Glutamatergic neuron (in vitro differentiated cells): Measurements from ENCODE around the gene PLCZ1. TPM values are rescaled to one million over a fixed set of nuclear protein-coding genes. Genes with fewer than 3 reads are reported as not detected.

Source experiments
- DNase-seq: peaks from one replicate; pipeline ENCODE4 v3.0.0; 2022
- H3K27ac Mint-ChIP-seq: one replicate; pipeline ENCODE4 v1.8.0; 2020; ENCODE audit warnings: mild to moderate bottlenecking, mixed read lengths, inconsistent platforms; ENCODE audit not compliant: unreplicated experiment
- H3K27me3 Mint-ChIP-seq: one replicate; pipeline ENCODE4 v1.8.0; 2020; ENCODE audit warnings: mild to moderate bottlenecking, moderate library complexity, mixed read lengths, inconsistent platforms; ENCODE audit not compliant: unreplicated experiment
- H3K36me3 Mint-ChIP-seq: one replicate; pipeline ENCODE4 v1.8.0; 2020; ENCODE audit warnings: mild to moderate bottlenecking, mixed read lengths, inconsistent platforms; ENCODE audit not compliant: unreplicated experiment
- H3K4me1 Mint-ChIP-seq: one replicate; pipeline ENCODE4 v1.8.0; 2020; ENCODE audit warnings: mild to moderate bottlenecking, low read depth, mixed read lengths, inconsistent platforms; ENCODE audit not compliant: unreplicated experiment
- H3K4me3 Mint-ChIP-seq: one replicate; pipeline ENCODE4 v1.8.0; 2020; ENCODE audit warnings: mild to moderate bottlenecking, mixed read lengths, inconsistent platforms; ENCODE audit not compliant: unreplicated experiment
- H3K9me3 Mint-ChIP-seq: one replicate; pipeline ENCODE4 v1.8.0; 2020; ENCODE audit warnings: mild to moderate bottlenecking, moderate library complexity, mixed read lengths, inconsistent platforms; ENCODE audit not compliant: unreplicated experiment
- total RNA-seq: library from RNA; stranded (reverse); fragmentation: NEBNext Ultra II Directional; extraction: Animal tissue kit (Norgen Biotek cat#: 25700); gene quantifications from one replicate; pipeline ENCODE4 v1.2.1, GENCODE V29; 2021; ENCODE audit not compliant: unreplicated experiment
- TF ChIP-seq, protein P1 (sequence below): fragments of 200-600 bp; sonication (generic); IDR thresholded peaks from one replicate; pipeline ENCODE4 v1.5.0; 2021; ENCODE audit not compliant: partially characterized antibody, unreplicated experiment

PLCZ1 gene
- total RNA-seq, 1 donor from 2014 or later, result not detected

DNA sequence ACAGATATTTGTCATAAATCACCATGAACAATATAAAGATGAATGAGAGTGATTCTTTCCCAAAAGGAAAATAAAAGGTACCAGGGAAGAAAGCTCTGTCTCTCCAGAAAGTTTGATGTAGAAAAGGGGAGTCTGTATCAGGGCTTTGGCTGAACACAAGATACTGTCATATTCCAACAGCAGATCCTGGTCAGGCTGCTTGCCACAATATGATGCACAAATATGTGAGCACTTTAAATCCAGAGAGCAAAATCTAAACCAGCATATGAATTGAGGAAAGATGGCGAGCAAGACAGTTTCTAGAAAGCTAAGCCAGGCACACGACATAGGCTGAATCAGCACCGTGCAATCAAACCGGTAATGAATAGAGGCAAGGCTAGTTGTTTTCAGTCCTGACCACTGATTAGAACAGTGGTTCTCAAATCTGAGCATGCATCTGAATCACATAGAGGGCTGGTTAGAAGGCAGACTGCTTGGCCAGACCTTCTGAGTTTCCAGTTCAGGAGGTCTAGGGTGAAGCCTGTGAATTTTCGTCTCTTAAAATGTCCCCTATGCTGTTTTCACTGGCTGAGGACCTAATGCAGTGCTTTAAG lies 60.7 kb downstream of the PLCZ1 start:
- no peaks in the 10 kb centered on the region for H3K9me3 Mint-ChIP-seq
- H3K27ac Mint-ChIP-seq, result no peak overlapping the region
- no peaks in the 10 kb centered on the region for H3K36me3 Mint-ChIP-seq
- H3K4me3 Mint-ChIP-seq, result no peak overlapping the region
- TF ChIP-seq, protein P1, sequence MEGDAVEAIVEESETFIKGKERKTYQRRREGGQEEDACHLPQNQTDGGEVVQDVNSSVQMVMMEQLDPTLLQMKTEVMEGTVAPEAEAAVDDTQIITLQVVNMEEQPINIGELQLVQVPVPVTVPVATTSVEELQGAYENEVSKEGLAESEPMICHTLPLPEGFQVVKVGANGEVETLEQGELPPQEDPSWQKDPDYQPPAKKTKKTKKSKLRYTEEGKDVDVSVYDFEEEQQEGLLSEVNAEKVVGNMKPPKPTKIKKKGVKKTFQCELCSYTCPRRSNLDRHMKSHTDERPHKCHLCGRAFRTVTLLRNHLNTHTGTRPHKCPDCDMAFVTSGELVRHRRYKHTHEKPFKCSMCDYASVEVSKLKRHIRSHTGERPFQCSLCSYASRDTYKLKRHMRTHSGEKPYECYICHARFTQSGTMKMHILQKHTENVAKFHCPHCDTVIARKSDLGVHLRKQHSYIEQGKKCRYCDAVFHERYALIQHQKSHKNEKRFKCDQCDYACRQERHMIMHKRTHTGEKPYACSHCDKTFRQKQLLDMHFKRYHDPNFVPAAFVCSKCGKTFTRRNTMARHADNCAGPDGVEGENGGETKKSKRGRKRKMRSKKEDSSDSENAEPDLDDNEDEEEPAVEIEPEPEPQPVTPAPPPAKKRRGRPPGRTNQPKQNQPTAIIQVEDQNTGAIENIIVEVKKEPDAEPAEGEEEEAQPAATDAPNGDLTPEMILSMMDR, result no peak
- no peaks in the 10 kb centered on the region for H3K4me1 Mint-ChIP-seq
- no peaks in the 10 kb centered on the region for H3K27me3 Mint-ChIP-seq
- no peak for DNase-seq

DNA sequence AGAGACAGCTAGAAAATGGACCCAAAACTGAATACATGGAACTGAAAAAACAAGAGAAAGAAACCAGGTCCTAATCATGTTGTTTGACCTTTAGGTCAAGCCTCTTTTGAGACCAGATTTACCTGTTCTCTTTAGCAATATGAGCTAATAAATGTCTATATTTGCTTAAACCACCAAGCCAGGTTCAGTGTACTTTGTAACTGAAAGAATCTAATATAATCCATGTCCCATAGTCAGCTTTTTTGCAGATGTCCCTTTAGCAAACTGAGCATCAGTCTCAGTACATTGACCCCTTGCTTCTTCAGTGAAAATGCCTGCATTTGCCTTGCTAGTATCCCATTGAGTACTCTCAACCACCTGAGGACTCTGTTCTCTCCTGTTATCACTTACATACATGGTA lies 61.7 kb downstream of the PLCZ1 start:
- no peak overlapping the region for H3K27ac Mint-ChIP-seq
- no peak overlapping the region for H3K4me3 Mint-ChIP-seq
- no peaks in the 10 kb centered on the region for H3K36me3 Mint-ChIP-seq
- no peaks in the 10 kb centered on the region for H3K27me3 Mint-ChIP-seq
- H3K9me3 Mint-ChIP-seq, result no peaks in the 10 kb centered on the region
- no peak for DNase-seq
- TF ChIP-seq, protein P1, result no peak
- no peaks in the 10 kb centered on the region for H3K4me1 Mint-ChIP-seq

DNA sequence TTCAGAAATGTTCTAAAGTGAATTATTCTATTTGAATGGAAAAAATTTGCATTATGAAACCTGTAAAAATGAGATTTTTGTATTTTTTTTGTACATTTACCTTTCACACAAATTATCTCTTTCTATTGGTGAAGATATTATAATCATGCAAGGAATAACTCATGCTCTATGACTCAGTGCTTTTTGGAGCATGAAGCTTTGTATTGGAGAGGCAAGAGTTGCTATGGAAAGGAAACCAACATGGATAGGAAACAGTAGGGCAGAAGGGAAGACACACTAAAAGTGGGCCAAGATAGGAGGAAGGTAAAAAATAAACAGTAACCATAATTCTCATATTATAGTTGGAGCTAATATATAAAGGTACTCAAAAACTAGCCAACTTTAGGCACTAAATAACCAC lies 79.0 kb downstream of the PLCZ1 start:
- no peak overlapping the region for H3K4me3 Mint-ChIP-seq
- no peaks in the 10 kb centered on the region for H3K27me3 Mint-ChIP-seq
- no peaks in the 10 kb centered on the region for H3K4me1 Mint-ChIP-seq
- peaks cover 7% of the 10 kb centered on the region for H3K9me3 Mint-ChIP-seq
- peaks cover 19% of the 10 kb centered on the region for H3K36me3 Mint-ChIP-seq
- H3K27ac Mint-ChIP-seq, result no peak overlapping the region
- TF ChIP-seq, protein P1, result no peak
- DNase-seq, result no peak

DNA sequence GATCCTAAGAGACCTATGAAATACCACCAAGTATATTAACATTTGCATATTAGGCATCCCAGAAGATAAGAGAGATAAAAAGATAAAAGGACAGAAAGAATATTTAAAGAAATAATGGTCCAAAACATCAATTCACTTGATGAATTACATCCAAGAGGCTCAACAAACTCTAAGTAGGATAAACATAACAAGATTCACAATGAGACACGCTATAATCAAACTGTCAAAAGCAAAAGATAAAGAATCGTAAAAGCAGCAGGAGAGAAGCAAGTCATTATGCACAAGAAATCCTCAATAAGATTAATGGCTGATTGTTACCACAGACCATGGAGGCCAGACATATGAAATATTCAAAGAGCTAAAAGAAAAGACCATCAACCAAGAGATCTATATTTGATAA lies 79.6 kb downstream of the PLCZ1 start:
- no peak overlapping the region for H3K27ac Mint-ChIP-seq
- H3K4me1 Mint-ChIP-seq, result no peaks in the 10 kb centered on the region
- H3K36me3 Mint-ChIP-seq, result peaks cover 19% of the 10 kb centered on the region
- H3K9me3 Mint-ChIP-seq, result peaks cover 7% of the 10 kb centered on the region
- H3K4me3 Mint-ChIP-seq, result no peak overlapping the region
- no peak for DNase-seq
- TF ChIP-seq, protein P1, result no peak
- no peaks in the 10 kb centered on the region for H3K27me3 Mint-ChIP-seq

DNA sequence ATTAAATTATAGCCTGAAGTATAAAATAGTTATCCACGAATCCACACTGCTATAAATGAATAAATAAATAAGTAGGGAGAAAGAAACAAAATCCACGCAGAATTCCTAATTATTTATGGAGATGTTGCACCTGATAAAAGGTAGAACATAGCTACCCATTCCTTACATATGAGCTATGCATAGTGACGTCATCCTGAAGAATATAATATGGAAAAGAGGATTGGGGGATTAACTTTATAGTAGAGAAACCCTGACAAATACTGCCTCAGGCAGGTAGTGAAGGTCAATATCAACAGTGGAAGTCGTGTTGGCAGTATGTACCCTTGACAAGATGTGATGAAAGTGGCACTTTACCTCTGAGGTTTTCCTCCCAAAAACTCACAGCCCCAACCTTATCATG lies 82.5 kb downstream of the PLCZ1 start:
- H3K9me3 Mint-ChIP-seq, result peaks cover 4% of the 10 kb centered on the region
- H3K4me1 Mint-ChIP-seq, result no peaks in the 10 kb centered on the region
- no peak overlapping the region for H3K4me3 Mint-ChIP-seq
- peaks cover 1% of the 10 kb centered on the region for H3K27me3 Mint-ChIP-seq
- TF ChIP-seq, protein P1, result no peak
- no peak overlapping the region for H3K27ac Mint-ChIP-seq
- peaks cover 11% of the 10 kb centered on the region for H3K36me3 Mint-ChIP-seq
- no peak for DNase-seq
